GM12878 (cell line): ENCODE measurements around the gene NRP1. TPM values are rescaled to one million over a fixed set of nuclear protein-coding genes. Genes with fewer than 3 reads are reported as not detected.

ENCODE experiments used
- ATAC-seq: fragments of 200-7000 bp; cut with Tn5 transposase; 3 replicates; pipeline ENCODE4 v1.9.1; 2020; ENCODE audit warnings: mild to moderate bottlenecking, moderate library complexity
- BruUV-seq: library from RNA; stranded (reverse); fragments of 400-500 nt; replicated peaks from 2 replicates; lab custom pipeline; 2021; lab: Mats Ljungman, UMichigan
- CTCF ChIA-PET: fragments of 300-600 bp; sonication (Branson Sonifier 250); formaldehyde crosslinking; extraction: SDS; loops from one replicate; lab custom pipeline; 2021; ENCODE audit warnings: inconsistent platforms; lab: Yijun Ruan, JAX
- POLR2A ChIA-PET: fragments of 350-600 bp; formaldehyde crosslinking; extraction: SDS; loops from one replicate; lab custom pipeline; 2021; ENCODE audit warnings: inconsistent platforms; lab: Charles Lee
- RAD21 ChIA-PET: fragments of 300-600 bp; sonication (Branson Sonifier 250); formaldehyde crosslinking; loops from one replicate; lab custom pipeline; 2023; ENCODE audit warnings: antibody characterized with exemption; ENCODE audit not compliant: unreplicated experiment; lab: Charles Lee
- SMC1A ChIA-PET: fragments of 300-600 bp; sonication (Branson Sonifier 250); formaldehyde crosslinking; loops from one replicate; lab custom pipeline; 2023; ENCODE audit not compliant: unreplicated experiment, uncharacterized antibody; lab: Charles Lee
- DNase-seq: peaks from one replicate; pipeline ENCODE4 v3.0.0-alpha.2; 2011; ENCODE audit warnings: low read depth, low spot score
- FAIRE-seq: peaks from 3 replicates; lab custom pipeline; 2011; peaks lifted over from hg19 to GRCh38; lab: Jason Lieb, UNC
- H2AFZ ChIP-seq: 2 replicates; pipeline ENCODE4 v1.6.0; 2011; ENCODE audit warnings: low read depth, low read length, control low read depth; ENCODE audit not compliant: control insufficient read depth
- H3K27ac ChIP-seq: 2 replicates; pipeline ENCODE4 v1.5.1; 2011; ENCODE audit warnings: control low read depth; ENCODE audit not compliant: control insufficient read depth, insufficient read depth
- H3K27me3 ChIP-seq, 2 experiments: replicated peaks in 1 of 2; 2 replicates each; pipeline versions ENCODE4 v1.6.0 to v1.6.1; 2011; ENCODE audit warnings: low read length in 1 of 2; ENCODE audit not compliant: control insufficient read depth in 2 of 2, insufficient read depth in 2 of 2
- H3K36me3 ChIP-seq, 2 experiments: 2 replicates each; pipeline ENCODE4 v1.5.1; 2011; ENCODE audit warnings: low read length in 1 of 2; ENCODE audit not compliant: control insufficient read depth in 2 of 2, insufficient read depth in 2 of 2
- H3K4me1 ChIP-seq: 2 replicates; pipeline ENCODE4 v1.6.1; 2011; ENCODE audit warnings: mild to moderate bottlenecking, low read length, moderate library complexity, mixed read lengths; ENCODE audit not compliant: control insufficient read depth, insufficient read depth
- H3K4me2 ChIP-seq: 2 replicates; pipeline ENCODE4 v1.6.0; 2011; ENCODE audit warnings: control low read depth; ENCODE audit not compliant: control insufficient read depth, insufficient read depth
- H3K4me3 ChIP-seq: fragments of 200-600 bp; sonication (generic); 2 replicates; pipeline ENCODE4 v1.5.1; 2016
- H3K79me2 ChIP-seq: 2 replicates; pipeline ENCODE4 v1.6.0; 2011; ENCODE audit warnings: low read length; ENCODE audit not compliant: control insufficient read depth, insufficient read depth
- H3K9ac ChIP-seq: 2 replicates; pipeline ENCODE4 v1.8.0; 2011; ENCODE audit warnings: low read length, control low read depth, mixed read lengths; ENCODE audit not compliant: control insufficient read depth, insufficient read depth
- H3K9me3 ChIP-seq: replicated peaks from 3 replicates; pipeline ENCODE4 v1.5.1; 2011; ENCODE audit warnings: mild to moderate bottlenecking, low read length; ENCODE audit not compliant: control insufficient read depth, insufficient read depth
- H4K20me1 ChIP-seq: 2 replicates; pipeline ENCODE4 v1.6.0; 2011; ENCODE audit not compliant: control insufficient read depth, insufficient read depth
- GABPA ChIP-seq: IDR thresholded peaks from 2 replicates; pipeline ENCODE4 v1.6.1; 2014; ENCODE audit warnings: antibody characterized with exemption, low read depth, mild to moderate bottlenecking, inconsistent platforms
- HDGF ChIP-seq: fragments of 450-650 bp; IDR thresholded peaks from 2 replicates; pipeline ENCODE4 v1.6.1; 2016; ENCODE audit warnings: antibody characterized with exemption
- IKZF2 ChIP-seq, 2 experiments: fragments of 450-650 bp; IDR thresholded peaks; 2 replicates each; pipeline ENCODE4 v1.6.1; 2017; ENCODE audit warnings: mild to moderate bottlenecking in 2 of 2, moderate library complexity in 2 of 2
- LARP7 ChIP-seq: fragments of 450-650 bp; IDR thresholded peaks from 2 replicates; pipeline ENCODE4 v1.6.1; 2017; ENCODE audit warnings: mild to moderate bottlenecking
- MEF2B ChIP-seq: fragments of 450-650 bp; IDR thresholded peaks from 2 replicates; pipeline ENCODE4 v1.6.1; 2018; ENCODE audit warnings: mild to moderate bottlenecking, moderate library complexity; ENCODE audit not compliant: partially characterized antibody, poor library complexity, severe bottlenecking
- MTA2 ChIP-seq: fragments of 450-650 bp; IDR thresholded peaks from 2 replicates; pipeline ENCODE4 v1.6.1; 2016; ENCODE audit warnings: low read depth, mild to moderate bottlenecking, moderate library complexity
- NFYB ChIP-seq: IDR thresholded peaks from 2 replicates; pipeline ENCODE4 v1.6.1; 2011; ENCODE audit warnings: low read depth, mild to moderate bottlenecking, low read length, improper control_type of control experiment, moderate library complexity; ENCODE audit not compliant: insufficient read depth
- NR2F1 ChIP-seq: fragments of 450-650 bp; conservative IDR thresholded peaks from 2 replicates; pipeline ENCODE4 v1.6.1; 2017; ENCODE audit warnings: mild to moderate bottlenecking
- RB1 ChIP-seq: fragments of 450-650 bp; formaldehyde crosslinking; IDR thresholded peaks from 2 replicates; pipeline ENCODE4 v1.6.1; 2017; ENCODE audit warnings: mild to moderate bottlenecking, borderline replicate concordance
- YBX1 ChIP-seq: fragments of 450-650 bp; IDR thresholded peaks from 2 replicates; pipeline ENCODE4 v1.6.1; 2016; ENCODE audit warnings: antibody characterized with exemption
- WGBS: methylation state at CpG from one replicate; pipeline ENCODE4 v1.1.6; 2016; ENCODE audit warnings: low lambda C conversion rate; ENCODE audit not compliant: insufficient replicate concordance, insufficient coverage; ENCODE audit errors: missing lambda C conversion rate; 5-methylcytosine and 5-hydroxymethylcytosine counted together
- in situ Hi-C: fragments of 300-500 bp; cut with MboI; formaldehyde crosslinking; loops from 9 replicates; pipeline ENCODE4 v1.14.3; 2018; ENCODE audit warnings: mixed read lengths
- intact Hi-C: fragments of 100-400 bp; cut with micrococcal nuclease; formaldehyde crosslinking; loops from one replicate; pipeline ENCODE4 v1.14.2; 2022; ENCODE audit not compliant: unreplicated experiment
- polyA plus RNA-seq, 11 experiments: library from polyadenylated mRNA; depleted of rRNA in 4 of 11; unstranded in 6 of 11; stranded (reverse) in 5 of 11; fragments of >200 nt; fragmentation: Nextera tagmentation in 4 of 11; fragmentation: Illumina TruSeq in 1 of 11; extraction: Ambion mirVana in 4 of 11; extraction: Trizol in 1 of 11; gene quantifications; 1 replicate in 1 of 11; 2 replicates in 10 of 11; pipeline versions ENCODE4 v1.2.1 to v1.2.3, GENCODE V29; 2011 to 2016; ENCODE audit warnings: inconsistent platforms in 2 of 11, missing spikeins in 2 of 11, low read depth in 1 of 11
- total RNA-seq, 4 experiments: library from RNA; depleted of rRNA in 3 of 4; stranded (reverse); fragments of >200 nt in 3 of 4; fragmentation: Illumina TruSeq in 1 of 4; extraction: Trizol in 1 of 4; gene quantifications; 2 replicates each; pipeline versions ENCODE4 v1.2.1 to v1.2.3, GENCODE V29; 2013 to 2021
- TF ChIP-seq, protein P1 (sequence below): fragments of 450-650 bp; IDR thresholded peaks from 2 replicates; pipeline ENCODE4 v1.6.1; 2017; ENCODE audit warnings: mild to moderate bottlenecking, low read depth, inconsistent platforms; ENCODE audit not compliant: poor library complexity, severe bottlenecking
- TF ChIP-seq, protein P2 (sequence below): fragments of 450-650 bp; IDR thresholded peaks from 2 replicates; pipeline ENCODE4 v1.6.1; 2017; ENCODE audit warnings: mild to moderate bottlenecking, moderate library complexity

Gene NRP1
- total and polyA plus RNA-seq, 10 of the 15 experiments (the other 5 are each of a cell fraction or from before 2014, with no cell fraction given), result 0.11 to 12.1 (median 0.52) TPM

DNA sequence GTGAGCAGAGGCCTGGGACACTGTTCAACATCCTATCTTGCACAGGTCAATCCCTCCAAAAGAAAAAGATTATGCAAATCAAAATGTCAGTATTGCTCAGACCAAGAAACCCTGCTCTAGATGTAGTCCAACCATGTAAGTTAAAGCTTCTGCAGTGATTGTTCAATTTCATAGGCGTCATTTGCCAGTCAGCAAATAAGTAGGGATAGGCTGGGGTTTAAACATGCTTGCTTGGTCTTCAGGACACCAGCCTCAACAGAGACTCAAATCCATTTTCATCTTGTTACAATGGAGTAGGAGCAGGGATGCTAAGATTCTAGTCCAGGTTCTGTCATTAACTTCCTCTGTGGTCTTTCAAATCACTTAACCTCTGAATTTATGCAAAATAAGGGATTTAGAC lies 89.1 kb downstream of the NRP1 start (continued):
- TF ChIP-seq HDGF (no peak), YBX1 (no peak), RB1 (no peak)
- TF ChIP-seq, protein P1, sequence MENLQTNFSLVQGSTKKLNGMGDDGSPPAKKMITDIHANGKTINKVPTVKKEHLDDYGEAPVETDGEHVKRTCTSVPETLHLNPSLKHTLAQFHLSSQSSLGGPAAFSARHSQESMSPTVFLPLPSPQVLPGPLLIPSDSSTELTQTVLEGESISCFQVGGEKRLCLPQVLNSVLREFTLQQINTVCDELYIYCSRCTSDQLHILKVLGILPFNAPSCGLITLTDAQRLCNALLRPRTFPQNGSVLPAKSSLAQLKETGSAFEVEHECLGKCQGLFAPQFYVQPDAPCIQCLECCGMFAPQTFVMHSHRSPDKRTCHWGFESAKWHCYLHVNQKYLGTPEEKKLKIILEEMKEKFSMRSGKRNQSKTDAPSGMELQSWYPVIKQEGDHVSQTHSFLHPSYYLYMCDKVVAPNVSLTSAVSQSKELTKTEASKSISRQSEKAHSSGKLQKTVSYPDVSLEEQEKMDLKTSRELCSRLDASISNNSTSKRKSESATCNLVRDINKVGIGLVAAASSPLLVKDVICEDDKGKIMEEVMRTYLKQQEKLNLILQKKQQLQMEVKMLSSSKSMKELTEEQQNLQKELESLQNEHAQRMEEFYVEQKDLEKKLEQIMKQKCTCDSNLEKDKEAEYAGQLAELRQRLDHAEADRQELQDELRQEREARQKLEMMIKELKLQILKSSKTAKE, result no peak
- TF ChIP-seq, protein P2, sequence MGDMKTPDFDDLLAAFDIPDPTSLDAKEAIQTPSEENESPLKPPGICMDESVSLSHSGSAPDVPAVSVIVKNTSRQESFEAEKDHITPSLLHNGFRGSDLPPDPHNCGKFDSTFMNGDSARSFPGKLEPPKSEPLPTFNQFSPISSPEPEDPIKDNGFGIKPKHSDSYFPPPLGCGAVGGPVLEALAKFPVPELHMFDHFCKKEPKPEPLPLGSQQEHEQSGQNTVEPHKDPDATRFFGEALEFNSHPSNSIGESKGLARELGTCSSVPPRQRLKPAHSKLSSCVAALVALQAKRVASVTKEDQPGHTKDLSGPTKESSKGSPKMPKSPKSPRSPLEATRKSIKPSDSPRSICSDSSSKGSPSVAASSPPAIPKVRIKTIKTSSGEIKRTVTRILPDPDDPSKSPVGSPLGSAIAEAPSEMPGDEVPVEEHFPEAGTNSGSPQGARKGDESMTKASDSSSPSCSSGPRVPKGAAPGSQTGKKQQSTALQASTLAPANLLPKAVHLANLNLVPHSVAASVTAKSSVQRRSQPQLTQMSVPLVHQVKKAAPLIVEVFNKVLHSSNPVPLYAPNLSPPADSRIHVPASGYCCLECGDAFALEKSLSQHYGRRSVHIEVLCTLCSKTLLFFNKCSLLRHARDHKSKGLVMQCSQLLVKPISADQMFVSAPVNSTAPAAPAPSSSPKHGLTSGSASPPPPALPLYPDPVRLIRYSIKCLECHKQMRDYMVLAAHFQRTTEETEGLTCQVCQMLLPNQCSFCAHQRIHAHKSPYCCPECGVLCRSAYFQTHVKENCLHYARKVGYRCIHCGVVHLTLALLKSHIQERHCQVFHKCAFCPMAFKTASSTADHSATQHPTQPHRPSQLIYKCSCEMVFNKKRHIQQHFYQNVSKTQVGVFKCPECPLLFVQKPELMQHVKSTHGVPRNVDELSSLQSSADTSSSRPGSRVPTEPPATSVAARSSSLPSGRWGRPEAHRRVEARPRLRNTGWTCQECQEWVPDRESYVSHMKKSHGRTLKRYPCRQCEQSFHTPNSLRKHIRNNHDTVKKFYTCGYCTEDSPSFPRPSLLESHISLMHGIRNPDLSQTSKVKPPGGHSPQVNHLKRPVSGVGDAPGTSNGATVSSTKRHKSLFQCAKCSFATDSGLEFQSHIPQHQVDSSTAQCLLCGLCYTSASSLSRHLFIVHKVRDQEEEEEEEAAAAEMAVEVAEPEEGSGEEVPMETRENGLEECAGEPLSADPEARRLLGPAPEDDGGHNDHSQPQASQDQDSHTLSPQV, result no peak

DNA sequence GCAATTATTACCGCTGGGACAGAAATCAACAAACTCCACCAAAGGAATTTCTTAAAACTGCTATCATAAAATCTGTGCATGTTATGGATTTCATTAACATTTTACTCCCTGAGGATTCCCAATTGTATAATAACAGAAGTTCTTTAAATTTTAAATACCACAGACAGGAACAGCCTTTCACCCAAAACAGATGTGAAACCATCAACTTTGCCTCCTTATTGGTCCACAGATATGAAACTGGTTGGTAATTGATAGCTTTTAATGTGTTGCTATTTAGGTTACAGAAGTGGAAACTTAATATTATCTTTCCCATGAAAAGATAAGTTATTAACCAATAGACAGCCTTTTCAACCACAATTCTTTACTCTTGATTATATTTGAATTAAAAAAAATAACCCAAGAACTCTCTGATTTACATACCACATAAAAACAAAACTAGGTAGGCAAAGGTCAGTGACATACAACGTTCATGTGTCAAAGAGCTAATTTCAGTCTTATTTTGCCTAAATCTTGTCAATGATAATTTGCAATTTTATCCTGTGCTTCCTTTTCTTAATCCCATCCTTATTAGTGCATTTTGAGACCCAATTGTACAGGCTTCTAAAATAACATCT lies 90.0 kb downstream of the NRP1 start:
- DNase-seq, result no peak
- Histone ChIP-seq H3K4me1 (no peaks in the 10 kb centered on the region; the same call in 1 of the 2 replicates), H4K20me1 (no peaks in the 10 kb centered on the region), H3K27me3 (no peaks in the 10 kb centered on the region), H3K36me3 (no peaks in the 10 kb centered on the region), H3K27ac (no peak overlapping the region), H3K4me2 (no peak overlapping the region), H3K79me2 (no peaks in the 10 kb centered on the region), H3K9ac (no peak overlapping the region), H2AFZ (no peak overlapping the region), H3K9me3 (no peaks in the 10 kb centered on the region), H3K4me3 (no peak overlapping the region)
- WGBS, result 0% methylated on average over 2 of the region's 2 CpGs
- FAIRE-seq, result no peak
- peak; percentile 77 for ATAC-seq
- ChIA-PET RAD21 (no interaction called here), POLR2A (no interaction called here), CTCF (interaction anchor here (2.1 kb wide), 1 partner anchor 51 kb away, joined by 6 read pairs; no protein-coding TSS in a partner anchor), SMC1A (interaction anchor here (1.1 to 1.7 kb wide), 4 partner anchors 23 to 906 kb away, joined by 3 to 5 read pairs (median 4); no protein-coding TSS in a partner anchor)
- in situ Hi-C loops (no loop called here), intact Hi-C loops (no loop called here)
- no TSS peak for BruUV-seq
- TF ChIP-seq MEF2B (peak; percentile 56), NFYB (0 out of 2 replicates have a peak, but pooled peaks have one; percentile 29), GABPA (no peak), MTA2 (peak; percentile 60), IKZF2 (IDR thresholded peaks at IDR 0.05) (0 out of 4 replicates have a peak, but pooled peaks of 1 of the 2 experiments have one; percentile 36), LARP7 (no peak), NR2F1 (peak; percentile 70)
